Activated CD8-positive, alpha-beta T cell treated with anti-CD3 and anti-CD28 coated beads for 36 hours (primary cell): ENCODE results near the gene TMEM37. TPM values are rescaled to one million over a fixed set of nuclear protein-coding genes. Genes with fewer than 3 reads are reported as not detected.

Source experiments
- ATAC-seq: fragments of 200-7000 bp; cut with Tn5 transposase; one replicate; pipeline ENCODE4 v1.10.0; 2021; ENCODE audit warnings: mild to moderate bottlenecking, moderate library complexity
- CTCF ChIA-PET: fragments of 350-600 bp; sonication (Branson Sonifier 250); formaldehyde crosslinking; loops from one replicate; lab custom pipeline; 2021; ENCODE audit warnings: antibody characterized with exemption; lab: Charles Lee
- POLR2A ChIA-PET: fragments of 350-600 bp; sonication (Branson Sonifier 250); formaldehyde crosslinking; loops from one replicate; lab custom pipeline; 2021; ENCODE audit warnings: antibody characterized with exemption; lab: Charles Lee
- DNase-seq: peaks from one replicate; pipeline ENCODE4 v3.0.0-alpha.2; 2020
- H3K27ac Mint-ChIP-seq: one replicate; pipeline ENCODE4 v1.8.0; 2021; ENCODE audit warnings: mild to moderate bottlenecking, mixed read lengths
- H3K27me3 Mint-ChIP-seq: one replicate; pipeline ENCODE4 v1.8.0; 2021; ENCODE audit warnings: mixed read lengths
- H3K36me3 Mint-ChIP-seq: one replicate; pipeline ENCODE4 v1.8.0; 2021; ENCODE audit warnings: low read depth, mixed read lengths
- H3K4me1 Mint-ChIP-seq: one replicate; pipeline ENCODE4 v1.8.0; 2021; ENCODE audit warnings: low read depth, mixed read lengths
- H3K4me3 Mint-ChIP-seq: one replicate; pipeline ENCODE4 v1.8.0; 2021; ENCODE audit warnings: mild to moderate bottlenecking, moderate library complexity, mixed read lengths
- H3K9me3 Mint-ChIP-seq: one replicate; pipeline ENCODE4 v1.8.0; 2021; ENCODE audit warnings: mixed read lengths
- intact Hi-C: fragments of 100-400 bp; cut with micrococcal nuclease; formaldehyde crosslinking; loops from one replicate; pipeline ENCODE4 v1.10.0; 2022
- total RNA-seq, 2 experiments: library from RNA; stranded (reverse); gene quantifications; one replicate each; pipeline ENCODE4 v1.2.3, GENCODE V29; 2021
- TF ChIP-seq, protein P1 (sequence below): fragments of 200-600 bp; IDR thresholded peaks from one replicate; pipeline ENCODE4 v1.8.0; 2022; ENCODE audit warnings: antibody characterized with exemption, mild to moderate bottlenecking

The TMEM37 gene
- total RNA-seq, 2 experiments from 2014 or later, result not detected

DNA sequence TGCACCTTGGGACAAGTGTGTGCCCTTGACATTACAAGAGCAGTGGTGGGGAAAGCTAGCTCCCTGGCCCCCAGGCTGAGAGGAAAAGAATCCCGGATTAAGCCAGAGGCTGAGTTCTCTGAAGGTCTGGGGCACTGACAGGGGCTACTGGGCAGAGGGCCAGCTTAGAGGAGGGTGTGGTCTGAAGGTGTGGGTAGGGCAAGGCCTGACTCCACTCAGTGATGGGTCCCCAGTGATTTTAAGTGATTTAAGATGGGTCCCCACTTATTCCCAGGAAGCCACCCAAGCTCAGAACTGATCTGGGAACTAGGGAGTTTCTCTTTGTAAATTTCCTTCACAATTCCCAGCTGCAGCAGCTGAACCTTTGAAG is 8.8 kb downstream of the TMEM37 start:
- H3K9me3 Mint-ChIP-seq, result no peaks in the 10 kb centered on the region
- no peaks in the 10 kb centered on the region for H3K4me1 Mint-ChIP-seq
- no peak overlapping the region for H3K27ac Mint-ChIP-seq
- CTCF ChIA-PET, result interaction anchor here (1.0 to 1.2 kb wide), 2 partner anchors 11 to 36 kb away, joined by 4 to 5 read pairs; no protein-coding TSS in a partner anchor
- H3K27me3 Mint-ChIP-seq, result no peaks in the 10 kb centered on the region
- TF ChIP-seq, protein P1, sequence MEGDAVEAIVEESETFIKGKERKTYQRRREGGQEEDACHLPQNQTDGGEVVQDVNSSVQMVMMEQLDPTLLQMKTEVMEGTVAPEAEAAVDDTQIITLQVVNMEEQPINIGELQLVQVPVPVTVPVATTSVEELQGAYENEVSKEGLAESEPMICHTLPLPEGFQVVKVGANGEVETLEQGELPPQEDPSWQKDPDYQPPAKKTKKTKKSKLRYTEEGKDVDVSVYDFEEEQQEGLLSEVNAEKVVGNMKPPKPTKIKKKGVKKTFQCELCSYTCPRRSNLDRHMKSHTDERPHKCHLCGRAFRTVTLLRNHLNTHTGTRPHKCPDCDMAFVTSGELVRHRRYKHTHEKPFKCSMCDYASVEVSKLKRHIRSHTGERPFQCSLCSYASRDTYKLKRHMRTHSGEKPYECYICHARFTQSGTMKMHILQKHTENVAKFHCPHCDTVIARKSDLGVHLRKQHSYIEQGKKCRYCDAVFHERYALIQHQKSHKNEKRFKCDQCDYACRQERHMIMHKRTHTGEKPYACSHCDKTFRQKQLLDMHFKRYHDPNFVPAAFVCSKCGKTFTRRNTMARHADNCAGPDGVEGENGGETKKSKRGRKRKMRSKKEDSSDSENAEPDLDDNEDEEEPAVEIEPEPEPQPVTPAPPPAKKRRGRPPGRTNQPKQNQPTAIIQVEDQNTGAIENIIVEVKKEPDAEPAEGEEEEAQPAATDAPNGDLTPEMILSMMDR, result no peak
- H3K4me3 Mint-ChIP-seq, result no peak overlapping the region
- H3K36me3 Mint-ChIP-seq, result no peaks in the 10 kb centered on the region
- intact Hi-C loops, result no loop called here
- DNase-seq (no peak), ATAC-seq (no peak)
- POLR2A ChIA-PET, result no interaction called here

DNA sequence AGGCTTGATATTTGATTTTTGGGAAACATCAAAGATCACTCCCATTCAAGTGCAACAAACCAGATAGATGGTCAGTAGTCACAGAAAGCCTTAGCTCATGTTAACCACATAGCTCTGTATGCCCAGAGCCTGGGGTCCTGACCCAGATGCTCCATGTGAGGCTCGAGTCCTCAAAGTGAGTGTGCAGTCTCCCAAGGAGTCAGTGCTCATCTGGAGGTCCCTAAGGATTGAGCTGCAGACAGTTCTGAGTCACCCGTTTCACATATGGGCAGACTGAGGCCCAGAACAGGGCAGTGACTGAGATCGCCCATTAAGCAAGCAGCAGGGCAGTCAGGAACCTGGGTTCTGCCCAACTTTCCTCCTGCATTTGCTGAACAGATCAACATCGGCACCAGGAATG is 9.2 kb downstream of the TMEM37 start:
- H3K36me3 Mint-ChIP-seq, result no peaks in the 10 kb centered on the region
- H3K4me1 Mint-ChIP-seq, result no peaks in the 10 kb centered on the region
- TF ChIP-seq, protein P1, result no peak
- H3K4me3 Mint-ChIP-seq, result no peak overlapping the region
- ATAC-seq, result no peak
- POLR2A ChIA-PET, result no interaction called here
- CTCF ChIA-PET, result interaction anchor here (1.0 to 1.2 kb wide), 2 partner anchors 11 to 36 kb away, joined by 4 to 5 read pairs; no protein-coding TSS in a partner anchor
- H3K27me3 Mint-ChIP-seq, result no peaks in the 10 kb centered on the region
- no peak overlapping the region for H3K27ac Mint-ChIP-seq
- intact Hi-C loops, result no loop called here
- DNase-seq, result no peak
- no peaks in the 10 kb centered on the region for H3K9me3 Mint-ChIP-seq

DNA sequence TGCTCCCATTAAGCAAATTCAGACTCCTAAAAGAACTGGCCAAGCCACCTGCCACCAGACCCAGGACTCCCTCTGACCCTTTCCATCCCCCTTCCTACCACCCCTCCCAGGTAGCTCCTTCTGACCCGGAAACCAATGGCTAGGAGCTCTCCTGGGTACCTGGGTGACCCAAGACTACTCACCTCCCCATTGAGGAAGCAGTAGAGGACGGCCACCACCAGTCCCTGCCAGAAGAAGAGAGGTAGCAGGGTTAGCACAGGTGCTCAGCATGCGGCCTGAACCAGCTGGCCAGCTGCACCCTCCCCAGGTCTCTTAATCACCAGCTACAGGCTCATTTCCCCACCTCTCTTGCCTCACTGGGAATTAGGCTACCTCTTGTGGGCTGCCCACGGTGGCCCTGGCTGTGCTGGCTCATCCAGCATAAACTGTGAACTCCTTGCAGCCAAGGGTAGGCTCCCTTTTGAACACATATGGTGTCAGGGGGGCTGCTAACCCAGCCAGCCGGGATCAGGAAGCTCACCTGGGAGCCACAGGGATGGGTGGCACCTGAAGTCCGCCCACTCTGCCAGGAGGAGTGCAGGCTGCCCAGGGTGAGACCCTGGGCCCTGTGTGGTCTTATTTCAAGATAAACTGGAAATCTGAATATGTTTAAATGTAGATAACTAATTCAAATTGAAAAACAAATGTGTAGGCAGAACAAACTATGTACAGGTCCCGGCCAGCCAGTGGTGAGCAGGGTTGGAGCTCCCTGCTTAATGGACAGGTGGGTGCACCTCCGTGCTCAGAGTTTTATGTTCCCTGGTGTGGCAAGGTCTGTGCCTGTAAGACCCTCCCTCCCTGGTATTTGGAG is 9.9 kb downstream of the TMEM37 start:
- intact Hi-C loops, result no loop called here
- ATAC-seq (no peak), DNase-seq (no peak)
- ChIA-PET CTCF (interaction anchor here (1.2 to 1.8 kb wide), 3 partner anchors 10 to 200 kb away, joined by 3 to 6 read pairs (median 5); no protein-coding TSS in a partner anchor), POLR2A (no interaction called here)
- Mint-ChIP-seq H3K27me3 (no peaks in the 10 kb centered on the region), H3K27ac (no peak overlapping the region), H3K4me3 (no peak overlapping the region), H3K36me3 (no peaks in the 10 kb centered on the region), H3K9me3 (no peaks in the 10 kb centered on the region), H3K4me1 (no peaks in the 10 kb centered on the region)
- TF ChIP-seq, protein P1, result no peak

DNA sequence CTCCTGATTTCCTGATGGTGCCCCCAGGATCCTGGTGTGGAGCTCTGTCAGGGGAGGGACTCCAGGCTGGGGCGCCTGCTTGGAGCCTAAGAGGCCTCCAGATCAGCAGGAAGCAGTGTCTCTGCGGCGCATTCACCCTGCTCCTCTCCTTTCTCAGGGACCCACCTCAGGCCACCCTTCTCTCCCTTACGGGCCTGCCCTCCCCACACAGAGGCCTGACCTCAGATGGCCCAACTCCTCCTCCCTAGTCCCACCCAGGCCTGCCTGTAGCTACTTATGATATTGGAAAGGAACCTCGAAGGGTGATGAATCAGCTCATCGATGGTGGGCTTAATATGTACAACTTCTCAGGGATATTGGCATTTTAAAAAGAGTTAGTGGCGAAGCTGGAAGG is 10.6 kb downstream of the TMEM37 start:
- TF ChIP-seq, protein P1, result no peak
- DNase-seq (no peak), ATAC-seq (no peak)
- intact Hi-C loops, result no loop called here
- Mint-ChIP-seq H3K4me3 (no peak overlapping the region), H3K27me3 (no peaks in the 10 kb centered on the region), H3K9me3 (no peaks in the 10 kb centered on the region), H3K36me3 (no peaks in the 10 kb centered on the region), H3K27ac (no peak overlapping the region), H3K4me1 (no peaks in the 10 kb centered on the region)
- ChIA-PET POLR2A (no interaction called here), CTCF (interaction anchor here (1.2 to 1.8 kb wide), 3 partner anchors 34 to 199 kb away, joined by 3 to 6 read pairs (median 4); no protein-coding TSS in a partner anchor)

DNA sequence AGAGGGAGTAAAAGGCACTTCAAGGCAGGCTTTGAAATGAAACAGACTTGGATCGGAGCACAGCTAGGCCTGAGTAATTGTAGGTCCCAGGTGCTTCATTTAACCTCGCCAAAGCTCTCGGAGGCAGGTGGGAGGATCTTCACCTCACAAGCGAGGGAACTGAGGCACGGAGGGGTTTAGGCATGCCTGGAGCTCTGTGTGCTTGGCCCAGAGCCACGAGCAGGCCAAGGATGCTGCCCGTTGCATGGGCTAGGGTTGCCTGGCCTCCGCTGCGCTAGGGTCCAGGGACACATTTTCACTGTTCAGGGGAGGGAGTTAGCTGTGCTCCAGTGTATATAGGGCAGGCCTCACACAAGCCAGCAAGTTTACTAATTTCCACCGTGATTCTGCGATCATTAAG is 11.2 kb downstream of the TMEM37 start:
- ATAC-seq (no peak), DNase-seq (no peak)
- Mint-ChIP-seq H3K4me1 (no peaks in the 10 kb centered on the region), H3K4me3 (no peak overlapping the region), H3K27ac (no peak overlapping the region), H3K36me3 (no peaks in the 10 kb centered on the region), H3K9me3 (no peaks in the 10 kb centered on the region), H3K27me3 (no peaks in the 10 kb centered on the region)
- intact Hi-C loops, result no loop called here
- CTCF ChIA-PET, result interaction anchor here (1.2 to 1.8 kb wide), 3 partner anchors 33 to 198 kb away, joined by 3 to 6 read pairs (median 4); no protein-coding TSS in a partner anchor
- TF ChIP-seq, protein P1, result no peak
- POLR2A ChIA-PET, result interaction anchor here (0.5 kb wide), 1 partner anchor 390 kb away, joined by 3 read pairs; no protein-coding TSS in a partner anchor
